Hematopoietic multipotent progenitor cell (in vitro differentiated cells): Measurements from ENCODE around the gene EXOSC1. TPM values are rescaled to one million over a fixed set of nuclear protein-coding genes. Genes with fewer than 3 reads are reported as not detected.
"Not testable (repeated sequence)": the region's sequence is repeated elsewhere in the genome, so short reads cannot be mapped to it uniquely, and the experiment has no call there.

ENCODE experiments used
- DNase-seq, 3 donors: peaks; one replicate each; pipeline ENCODE4 v3.0.0-alpha.2; 2011 to 2015; ENCODE audit warnings: low read depth in 2 of 3, low spot score in 2 of 3
- total RNA-seq: library from RNA; depleted of rRNA; stranded (reverse); fragments of >200 nt; gene quantifications from one replicate; pipeline ENCODE4 v1.2.3, GENCODE V29; 2012

The EXOSC1 gene
- total RNA-seq = 33.7 TPM

DNA sequence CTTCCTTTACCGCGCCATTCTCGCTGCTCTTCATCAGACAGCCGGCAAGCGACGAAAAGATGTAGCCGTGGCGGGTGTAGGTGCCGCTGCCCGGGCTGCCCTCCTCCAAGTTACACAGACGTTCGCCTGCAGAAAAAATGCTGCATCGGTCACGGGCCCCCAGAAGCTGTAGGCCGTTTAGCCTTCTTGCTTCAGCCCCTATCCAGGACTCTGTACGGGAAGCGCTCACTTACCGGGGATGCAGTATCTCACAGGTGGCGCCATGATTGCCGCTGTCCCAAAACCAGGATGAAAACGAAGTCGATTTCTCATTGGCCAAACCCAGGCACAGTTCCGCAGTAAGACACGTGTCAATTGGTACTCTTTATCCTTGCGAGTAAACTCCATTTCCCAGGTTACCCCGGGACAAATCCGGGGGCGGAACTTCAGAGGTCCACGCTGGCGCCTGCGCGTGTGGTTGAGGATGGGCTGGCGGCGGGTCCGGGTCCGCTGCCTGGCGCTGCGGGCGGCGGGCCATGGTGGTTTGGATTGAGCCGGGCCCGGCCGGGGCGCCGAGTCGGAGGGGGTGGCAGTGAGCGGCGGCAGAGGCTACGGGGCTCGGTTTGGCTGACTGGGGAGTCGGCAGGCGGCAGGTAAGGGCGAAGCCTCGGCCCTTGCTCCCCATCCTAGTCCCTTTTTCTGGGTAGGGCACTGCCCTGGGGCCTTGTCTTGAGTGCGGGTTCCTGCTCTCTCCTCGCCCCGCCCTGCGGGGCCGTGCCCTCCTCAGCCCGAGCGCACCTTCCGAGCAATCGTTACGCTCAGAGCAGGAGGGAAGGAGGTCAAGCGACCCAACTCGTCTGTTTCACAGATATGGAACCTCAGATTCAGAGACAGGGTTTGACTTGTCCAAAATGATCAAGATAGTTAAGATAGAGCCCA lies at the start of gene EXOSC1, which contains the start of gene ZDHHC16:
TSS of gene EXOSC1 (minus strand) at position 285 of the 918 bp plus-strand sequence. CDS start at position 264, 21 bp downstream.
TSS of gene ZDHHC16 (plus strand) at position 454 of the 918 bp plus-strand sequence. CDS start 5,501 bp downstream, outside the sequence.
- peak; percentile 76 to 94 (median 91) for DNase-seq

DNA sequence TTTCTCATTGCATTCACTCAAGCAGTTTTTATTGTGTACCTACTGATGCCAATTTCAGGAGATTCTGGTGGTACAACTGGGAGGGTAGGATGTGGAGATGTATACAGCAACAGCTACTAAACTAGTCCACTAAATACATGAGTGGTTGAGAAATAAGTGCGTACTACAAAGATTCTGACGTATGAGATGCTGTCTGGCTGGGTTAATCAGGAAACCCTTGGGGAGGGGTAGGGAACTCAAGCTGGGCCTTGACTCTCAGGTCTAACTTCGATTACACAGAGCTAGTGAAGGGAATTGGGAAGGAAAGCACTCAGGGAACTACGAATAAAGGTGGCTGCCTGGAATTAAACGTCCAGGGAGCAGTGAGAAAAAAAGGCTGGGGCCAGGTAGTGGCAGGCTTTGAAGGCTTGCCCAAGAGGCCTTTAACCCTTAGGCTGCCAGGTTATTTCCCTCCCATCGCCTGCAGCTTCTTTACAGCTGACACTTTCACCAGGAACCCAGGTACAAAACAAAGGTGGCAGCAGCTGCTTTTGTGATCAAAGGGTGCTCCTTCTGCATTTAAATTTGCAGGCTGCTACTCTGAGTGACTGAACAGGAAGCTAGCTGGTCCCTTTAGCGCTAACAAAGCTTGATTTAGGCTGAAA lies 49.2 kb upstream of the EXOSC1 start:
- DNase-seq = peak in 1 of 3 donors; percentile 21

GRCh38 chr10:97494151-97494550 lies 48.3 kb upstream of the EXOSC1 start:
- DNase-seq = no peak

DNA sequence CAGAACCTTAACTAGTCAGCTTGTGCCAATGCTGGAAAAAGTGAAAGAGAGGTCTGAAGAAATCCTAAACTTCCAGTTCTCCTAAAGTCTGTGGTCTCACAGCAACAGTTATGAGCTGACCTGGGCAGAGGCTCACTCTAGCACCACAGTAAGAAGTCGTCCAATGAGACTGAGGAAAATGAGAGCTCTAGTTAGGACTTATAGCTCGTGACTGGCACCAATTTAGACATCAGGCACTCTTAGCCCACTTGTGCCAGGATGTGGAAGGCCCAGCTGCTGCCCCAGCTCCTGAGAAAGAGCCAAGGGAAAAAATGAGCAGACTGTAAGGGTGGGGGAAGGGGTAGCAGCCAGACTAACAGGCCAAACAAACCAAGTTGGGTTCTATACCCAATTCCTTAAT lies 44.8 kb upstream of the EXOSC1 start:
- DNase-seq = no peak

DNA sequence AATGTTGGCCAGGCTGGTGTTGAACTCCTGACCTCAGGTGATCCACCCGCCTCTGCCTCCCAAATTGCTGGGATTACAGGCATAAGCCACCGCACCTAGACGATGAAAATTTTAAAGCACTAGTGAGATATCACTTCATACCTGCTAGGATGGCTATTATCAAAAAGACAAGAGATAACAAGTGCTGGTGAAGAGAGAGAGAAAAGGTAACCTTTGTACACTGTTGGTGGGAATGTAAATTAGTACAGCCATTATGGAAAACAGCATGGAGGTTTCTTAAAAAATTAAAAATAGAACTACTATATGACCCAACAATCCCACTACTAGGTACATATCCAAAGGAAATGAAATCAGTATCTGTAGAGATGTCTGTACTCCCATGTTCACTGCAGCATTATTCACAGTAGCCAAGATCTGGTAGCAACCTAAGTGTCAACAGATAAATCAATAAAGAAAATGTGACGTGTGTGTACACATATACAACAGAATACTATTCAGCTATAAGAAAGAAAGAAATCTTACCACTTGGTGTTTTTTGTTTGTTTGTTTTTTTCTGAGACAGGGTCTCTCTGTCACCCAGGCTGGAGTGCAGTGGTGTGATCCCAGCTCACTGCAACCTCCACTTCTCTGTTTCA lies 40.0 kb upstream of the EXOSC1 start:
- no peak for DNase-seq

DNA sequence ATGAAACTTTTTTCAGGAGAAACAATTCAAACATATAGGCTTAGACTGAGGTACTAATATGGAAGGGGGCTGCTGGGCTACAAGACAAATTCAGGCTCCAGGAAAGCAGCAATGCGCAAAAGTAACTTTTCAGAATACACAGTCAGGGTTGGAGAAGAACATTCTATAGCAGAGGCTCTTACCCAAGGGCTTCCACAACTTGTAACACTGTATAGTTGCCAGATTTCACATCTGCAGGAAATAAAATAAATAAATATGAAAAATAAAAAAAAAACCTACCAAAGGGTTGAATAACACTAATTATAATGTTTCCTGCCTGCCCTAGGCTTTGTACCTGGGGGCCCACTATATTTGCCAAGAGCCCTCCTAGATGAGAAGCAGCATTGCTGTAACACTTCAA lies 38.1 kb upstream of the EXOSC1 start:
- no peak for DNase-seq

DNA sequence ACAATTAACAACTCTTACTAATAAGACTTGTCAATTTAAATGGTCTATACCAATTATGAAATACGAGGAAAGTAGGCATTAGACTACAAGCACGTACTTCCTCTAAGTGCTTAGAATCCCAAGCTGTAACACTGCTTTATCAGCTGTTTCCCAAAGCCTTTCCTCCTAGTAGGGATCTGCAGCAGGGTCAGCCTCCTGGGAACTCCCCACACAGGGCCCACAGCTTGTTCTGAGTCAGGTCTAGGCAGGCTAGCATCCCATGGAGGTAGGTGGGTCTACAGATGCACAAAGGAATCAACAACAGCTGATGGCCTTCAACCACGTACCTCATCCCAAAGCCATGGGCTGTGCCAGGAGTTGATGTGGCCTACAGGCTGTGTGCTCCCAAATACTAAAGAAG lies 37.7 kb upstream of the EXOSC1 start:
- no peak for DNase-seq

DNA sequence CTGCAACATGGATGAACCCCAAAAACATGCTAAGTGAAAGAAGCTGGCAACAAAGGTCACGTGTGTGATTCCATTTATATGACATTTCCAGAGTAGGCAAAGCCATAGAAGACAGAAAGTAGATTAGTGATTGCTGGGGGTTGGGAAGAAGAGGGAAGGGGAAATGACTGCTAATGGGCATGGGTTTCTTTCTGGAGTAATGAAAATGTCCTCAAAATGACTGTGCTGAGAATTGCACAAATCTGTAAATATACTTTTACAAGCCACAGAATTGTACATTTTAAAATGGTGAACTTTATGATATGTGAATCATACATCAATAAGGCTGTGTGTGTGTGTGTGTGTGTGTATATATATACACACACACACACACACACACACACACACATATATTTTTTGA lies 36.6 kb upstream of the EXOSC1 start:
- DNase-seq = no peak

DNA sequence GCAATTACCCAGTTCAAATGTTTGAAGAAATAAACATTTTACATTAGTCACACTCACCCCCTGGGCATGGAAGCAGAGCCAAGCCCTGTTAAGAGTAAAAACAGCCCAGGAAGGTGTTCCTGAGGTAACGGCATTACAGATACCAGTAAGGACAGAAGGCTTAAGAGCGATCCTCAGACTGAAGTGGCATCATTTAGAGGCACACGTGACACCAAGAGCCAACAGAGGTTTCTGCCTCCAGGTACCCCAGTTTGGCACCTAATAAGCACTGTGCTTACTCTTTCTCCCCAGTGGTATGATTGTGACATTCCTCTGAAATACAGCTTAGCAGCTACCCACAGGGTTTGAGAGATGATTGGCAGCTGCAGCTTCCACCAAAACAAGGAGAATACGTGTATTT lies 35.3 kb upstream of the EXOSC1 start:
- no peak for DNase-seq

DNA sequence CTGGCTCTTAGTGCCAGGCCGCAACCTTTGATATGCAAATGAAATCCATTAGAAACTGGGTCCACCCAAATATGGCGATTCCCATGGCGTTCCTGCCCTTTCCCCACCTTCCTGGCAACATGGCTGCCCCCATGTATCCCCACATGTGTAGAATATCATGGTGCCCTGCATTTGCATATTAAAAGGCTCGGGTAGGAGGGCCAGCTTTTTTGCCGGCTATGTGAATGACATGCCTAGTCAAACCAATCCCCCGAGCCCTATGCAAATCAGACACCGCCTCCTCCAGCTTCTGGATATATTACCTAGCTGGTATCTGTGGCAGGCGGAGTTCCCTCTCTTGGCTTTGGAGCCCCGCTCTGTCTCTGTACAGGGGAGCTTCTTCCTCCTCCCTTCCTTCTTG lies 34.1 kb upstream of the EXOSC1 start:
- no peak for DNase-seq

- not testable (repeated sequence) for DNase-seq
Observed at GRCh38 chr10:97479410-97479809, 33.6 kb upstream of the EXOSC1 start.

DNA sequence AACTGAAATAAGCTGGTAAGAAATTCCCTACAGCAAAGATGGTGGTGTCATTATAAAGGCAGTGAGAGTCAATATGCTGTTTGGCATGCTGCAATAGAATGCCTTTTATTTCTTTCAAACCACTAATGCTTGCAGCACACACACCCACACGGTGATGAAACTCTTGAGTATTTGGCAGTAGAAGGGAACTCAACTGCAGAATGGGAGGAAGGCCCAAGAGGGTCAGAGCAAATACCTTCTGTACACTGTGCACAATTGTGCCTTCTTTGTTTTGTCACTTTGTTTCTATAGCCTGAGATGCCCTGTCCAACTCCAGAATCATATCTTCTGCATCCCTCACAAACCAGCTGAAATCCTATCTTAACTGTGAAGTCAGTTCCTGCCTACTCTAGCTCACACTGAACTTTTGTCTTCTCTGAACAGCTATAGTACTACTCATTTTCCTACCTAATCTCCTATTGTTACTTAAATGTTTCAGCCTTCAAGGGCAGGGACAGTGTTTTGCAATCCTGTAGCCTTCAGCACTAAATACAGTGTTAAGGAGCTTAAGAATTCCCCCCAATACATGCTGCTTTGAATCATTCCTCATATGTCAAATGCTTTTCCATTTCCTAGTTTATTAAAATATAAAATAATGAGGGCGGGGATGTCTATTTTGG lies 30.3 kb upstream of the EXOSC1 start:
- DNase-seq = no peak

- DNase-seq = no peak
Observed at GRCh38 chr10:97474918-97475317, 29.1 kb upstream of the EXOSC1 start.

DNA sequence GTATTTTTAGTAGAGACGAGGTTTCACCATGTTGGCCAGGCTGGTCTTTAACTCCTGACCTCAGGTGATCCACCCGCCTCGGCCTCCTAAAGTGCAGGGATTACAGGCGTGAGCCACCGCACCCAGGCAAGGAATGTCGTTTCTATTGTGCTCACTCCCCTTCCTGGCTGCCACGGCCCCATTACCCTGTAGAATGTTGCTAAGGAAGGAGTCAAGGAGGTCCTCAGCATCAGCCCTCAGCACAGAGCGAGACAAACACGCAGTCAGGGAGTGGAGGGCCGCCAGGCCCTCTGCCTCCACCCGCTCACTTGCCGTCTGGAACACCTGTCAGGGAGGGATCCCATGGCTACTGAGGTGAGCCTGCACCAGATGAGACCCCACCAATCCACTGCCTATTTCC lies 23.0 kb upstream of the EXOSC1 start:
- not testable (repeated sequence) for DNase-seq

DNA sequence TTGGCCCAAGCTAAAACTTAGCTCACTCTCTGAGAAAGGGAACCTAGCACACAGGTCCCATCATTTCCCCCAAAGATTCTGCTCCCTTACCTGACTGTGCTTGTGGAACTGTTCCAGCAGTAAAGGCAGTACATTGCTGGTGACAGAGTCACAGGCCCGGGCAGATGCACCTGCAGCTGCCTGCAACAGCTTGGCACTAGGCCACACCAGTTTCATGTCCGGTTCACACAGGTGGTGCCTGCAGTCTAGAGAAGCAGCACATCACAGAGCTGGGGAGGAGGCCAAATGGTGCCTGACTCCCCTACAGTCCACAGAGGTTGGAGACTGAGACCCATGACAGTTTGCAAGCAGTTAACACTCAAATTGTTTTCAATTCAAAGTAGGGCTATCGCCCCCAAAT lies 22.4 kb upstream of the EXOSC1 start:
- DNase-seq = no peak

DNA sequence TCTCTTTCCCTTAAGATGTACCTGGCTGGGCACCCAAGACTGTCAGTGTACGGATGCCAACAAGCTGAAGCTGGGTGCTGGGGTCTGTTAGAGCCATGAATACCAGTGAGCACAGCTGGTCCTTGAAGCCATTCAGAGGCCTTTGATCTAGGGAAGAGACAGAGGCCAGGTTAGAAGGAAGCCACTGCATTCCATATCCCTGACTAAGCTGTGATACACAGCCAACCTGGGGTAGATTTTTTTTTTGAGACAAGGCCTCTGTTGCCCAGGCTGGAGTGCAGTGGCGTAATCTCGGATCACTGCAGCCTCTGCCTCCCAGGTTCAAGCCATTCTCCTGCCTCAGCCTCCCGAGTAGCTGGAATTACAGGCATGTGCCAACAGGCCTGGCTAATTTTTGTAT lies 20.9 kb upstream of the EXOSC1 start:
- DNase-seq = no peak

DNA sequence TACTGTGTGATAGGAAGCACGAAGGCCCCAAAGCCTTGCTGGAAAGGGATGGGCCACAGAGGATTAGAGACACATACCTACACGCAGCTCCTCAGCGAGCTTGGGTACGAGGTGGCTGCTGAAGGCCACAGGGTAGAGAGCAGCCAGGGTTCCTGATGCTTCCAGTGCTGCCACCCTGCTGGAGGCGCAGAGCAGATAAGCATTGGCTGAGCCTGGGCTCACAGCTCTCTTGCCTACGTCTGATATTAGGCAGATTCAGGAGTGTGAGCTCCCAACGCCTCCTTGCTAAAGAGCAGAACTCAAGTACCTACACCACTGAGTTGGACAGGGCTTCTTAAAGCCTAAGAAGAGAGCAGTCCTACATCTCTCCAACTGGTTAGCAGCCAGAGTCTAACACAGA lies 20.2 kb upstream of the EXOSC1 start:
- DNase-seq = no peak

GRCh38 chr10:97464226-97464625 lies 18.4 kb upstream of the EXOSC1 start:
- DNase-seq = no peak

- peak; percentile 17 to 56 (median 25) for DNase-seq
Observed at GRCh38 chr10:97463363-97464132, 17.7 kb upstream of the EXOSC1 start.

- no peak for DNase-seq
Observed at GRCh38 chr10:97462309-97462708, 16.5 kb upstream of the EXOSC1 start.
